RWPE1 (cell line): ENCODE results near the gene RNF166.
A peak's percentile ranks its signal among the peaks of the same experiment; 100 is the strongest.

Experiments
- CTCF ChIA-PET: fragments of 350-600 bp; sonication (Branson Sonifier 250); formaldehyde crosslinking; extraction: SDS; loops from one replicate; lab custom pipeline; 2021; lab: Yijun Ruan, JAX
- POLR2A ChIA-PET: fragments of 400-600 bp; formaldehyde crosslinking; extraction: SDS; loops from one replicate; lab custom pipeline; 2020; ENCODE audit warnings: antibody characterized with exemption; ENCODE audit not compliant: low non-redundant PET; lab: Yijun Ruan, JAX
- DNase-seq: peaks from one replicate; pipeline ENCODE4 v3.0.0; 2012; ENCODE audit warnings: low spot score
- H3K27ac ChIP-seq: fragments of 450-650 bp; 2 replicates; pipeline ENCODE4 v1.5.1; 2017
- TF ChIP-seq, protein P1 (sequence below): fragments of 450-650 bp; conservative IDR thresholded peaks from 2 replicates; pipeline ENCODE4 v1.5.1; 2017; ENCODE audit warnings: low read depth, mild to moderate bottlenecking

Gene RNF166

DNA sequence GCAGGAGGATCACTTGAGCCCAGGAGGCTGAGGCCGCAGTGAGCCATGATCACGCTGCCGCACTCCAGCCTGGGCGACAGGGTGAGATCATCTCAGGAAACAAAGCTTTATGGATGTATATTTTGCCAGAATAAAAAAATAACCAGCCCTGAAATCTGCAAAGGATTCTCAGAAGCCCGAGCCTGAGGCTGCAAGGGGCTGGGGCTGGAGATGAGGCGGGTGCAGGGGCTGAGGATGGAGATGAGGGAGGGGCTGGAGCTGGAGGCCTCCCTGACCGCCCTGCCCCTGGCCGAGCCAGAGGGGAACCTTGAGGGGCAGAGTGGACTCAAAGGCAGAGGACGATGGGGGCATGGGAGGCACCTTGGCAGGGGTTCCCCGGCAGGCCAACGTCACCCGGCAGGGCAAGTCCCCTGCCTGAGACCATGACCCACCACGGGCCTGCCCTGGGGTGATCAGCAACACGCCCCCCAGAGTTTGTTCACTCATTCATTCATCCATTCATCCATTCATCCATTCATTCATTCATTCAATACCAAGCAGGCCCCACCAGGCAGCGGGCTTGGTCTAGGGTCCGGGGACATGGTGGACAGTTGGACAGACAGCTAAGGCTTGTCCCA is 46.3 kb upstream of the RNF166 start:
- DNase-seq: no peak
- ChIA-PET CTCF (no interaction called here), POLR2A (no interaction called here)
- H3K27ac ChIP-seq: peak overlapping the region; percentile 13
- TF ChIP-seq, protein P1, sequence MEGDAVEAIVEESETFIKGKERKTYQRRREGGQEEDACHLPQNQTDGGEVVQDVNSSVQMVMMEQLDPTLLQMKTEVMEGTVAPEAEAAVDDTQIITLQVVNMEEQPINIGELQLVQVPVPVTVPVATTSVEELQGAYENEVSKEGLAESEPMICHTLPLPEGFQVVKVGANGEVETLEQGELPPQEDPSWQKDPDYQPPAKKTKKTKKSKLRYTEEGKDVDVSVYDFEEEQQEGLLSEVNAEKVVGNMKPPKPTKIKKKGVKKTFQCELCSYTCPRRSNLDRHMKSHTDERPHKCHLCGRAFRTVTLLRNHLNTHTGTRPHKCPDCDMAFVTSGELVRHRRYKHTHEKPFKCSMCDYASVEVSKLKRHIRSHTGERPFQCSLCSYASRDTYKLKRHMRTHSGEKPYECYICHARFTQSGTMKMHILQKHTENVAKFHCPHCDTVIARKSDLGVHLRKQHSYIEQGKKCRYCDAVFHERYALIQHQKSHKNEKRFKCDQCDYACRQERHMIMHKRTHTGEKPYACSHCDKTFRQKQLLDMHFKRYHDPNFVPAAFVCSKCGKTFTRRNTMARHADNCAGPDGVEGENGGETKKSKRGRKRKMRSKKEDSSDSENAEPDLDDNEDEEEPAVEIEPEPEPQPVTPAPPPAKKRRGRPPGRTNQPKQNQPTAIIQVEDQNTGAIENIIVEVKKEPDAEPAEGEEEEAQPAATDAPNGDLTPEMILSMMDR: no peak

DNA sequence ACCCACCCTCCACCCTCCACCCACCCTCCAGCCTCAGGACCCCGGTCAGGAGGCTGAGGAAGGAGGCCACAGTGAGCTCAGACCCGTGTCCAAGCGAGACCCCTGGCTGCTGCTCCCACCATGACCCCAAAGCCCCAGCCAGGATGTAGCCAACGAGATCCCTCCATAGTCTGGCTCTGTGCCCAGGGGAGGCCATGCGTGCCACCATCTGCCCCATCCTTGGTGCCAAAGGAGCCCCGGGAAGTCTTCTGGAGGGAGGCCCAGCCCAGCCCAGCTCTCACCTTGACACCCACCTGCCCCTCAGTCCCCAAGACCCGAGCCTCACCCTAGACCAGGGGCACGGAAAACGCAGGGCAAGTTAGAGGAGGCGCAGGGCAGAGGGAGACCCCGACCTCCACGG is 44.6 kb upstream of the RNF166 start:
- H3K27ac ChIP-seq: no peak overlapping the region; the same call in 1 of the 2 replicates
- ChIA-PET CTCF (interaction anchor here (1.5 kb wide), 1 partner anchor 13 kb away, joined by 3 read pairs; no protein-coding TSS in a partner anchor), POLR2A (no interaction called here)
- no peak for DNase-seq
- TF ChIP-seq, protein P1: no peak

DNA sequence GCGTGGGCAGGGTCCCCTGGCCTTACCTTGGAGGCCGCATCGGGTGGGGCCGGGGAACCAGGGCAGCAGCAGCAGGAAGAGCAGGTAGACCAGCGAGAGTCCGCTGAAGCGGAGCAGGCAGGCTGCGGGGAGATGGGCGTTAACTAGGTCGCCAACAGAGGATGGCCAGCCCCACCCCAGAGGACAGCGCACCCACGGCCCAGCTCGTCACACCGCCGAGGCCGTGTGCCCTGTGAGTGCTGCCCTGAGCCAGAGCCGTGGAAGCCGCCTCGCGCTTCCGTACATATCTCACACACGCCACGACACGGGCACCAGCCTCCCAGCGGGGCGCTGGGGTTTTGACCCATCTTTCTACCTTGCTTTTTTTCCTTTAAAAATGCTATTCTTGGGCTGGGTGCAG is 43.1 kb upstream of the RNF166 start:
- DNase-seq: no peak
- no peak overlapping the region for H3K27ac ChIP-seq
- CTCF ChIA-PET: no interaction called here
- TF ChIP-seq, protein P1: no peak
- POLR2A ChIA-PET: no interaction called here

DNA sequence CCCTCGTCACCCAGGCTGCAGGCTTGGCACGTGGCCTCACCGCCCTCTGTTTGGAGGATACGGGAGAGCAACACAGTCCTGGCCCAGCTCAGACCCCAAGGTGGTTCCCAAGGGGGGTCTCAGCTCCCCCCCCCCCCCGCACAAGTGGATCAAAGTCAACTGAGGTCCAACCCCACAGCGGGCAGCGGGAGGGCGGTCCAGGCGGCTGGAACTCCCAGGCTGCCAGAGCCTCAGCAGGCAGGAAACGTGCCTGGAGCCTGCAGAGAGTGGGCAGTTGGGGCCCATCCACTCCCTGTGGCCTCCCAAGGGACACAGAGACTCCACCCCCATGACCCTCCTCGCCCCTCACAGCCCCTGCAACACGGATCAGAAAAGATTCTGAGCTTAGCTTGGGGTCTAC is 42.2 kb upstream of the RNF166 start:
- TF ChIP-seq, protein P1: no peak
- POLR2A ChIA-PET: no interaction called here
- CTCF ChIA-PET: interaction anchor here (0.7 to 2.1 kb wide), 3 partner anchors 10 to 1731 kb away, joined by 3 to 13 read pairs (median 10); no protein-coding TSS in a partner anchor

DNA sequence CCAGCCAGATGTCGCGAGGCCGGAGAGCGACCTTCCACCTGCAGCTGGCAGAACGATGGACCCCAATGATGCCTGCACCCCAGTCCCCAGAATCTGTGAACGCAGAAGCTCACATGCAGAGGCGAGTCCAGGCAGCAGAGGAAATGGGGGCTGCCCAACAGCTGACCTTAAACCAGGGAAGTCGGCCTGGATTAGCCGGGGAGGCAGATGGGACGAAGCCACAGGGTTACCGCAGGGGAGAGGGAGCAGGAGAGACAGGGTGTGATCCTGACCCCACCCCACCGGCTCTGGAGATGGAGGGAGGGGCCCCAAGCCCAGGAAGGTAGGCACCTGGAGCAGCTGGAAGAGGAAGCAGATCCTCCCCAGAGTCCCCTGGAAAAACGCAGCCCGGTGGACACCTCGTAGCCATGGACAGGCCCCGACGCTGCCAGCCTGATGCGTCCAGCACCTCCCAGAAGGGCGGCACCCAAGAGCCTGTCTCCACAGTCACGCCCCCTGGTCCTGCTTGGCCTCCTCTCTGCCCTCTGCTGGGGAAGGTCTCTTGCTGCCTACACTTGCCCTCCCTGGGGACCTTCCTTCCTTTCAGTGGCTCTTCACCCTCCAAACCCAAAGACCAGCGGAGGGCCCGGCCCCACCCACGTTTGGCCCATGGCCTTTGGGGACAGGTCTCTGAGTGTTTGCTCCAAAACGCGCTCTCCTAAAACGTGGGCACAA is 41.5 kb upstream of the RNF166 start:
- CTCF ChIA-PET: interaction anchor here (0.5 to 2.1 kb wide), 7 partner anchors 10 to 1731 kb away, joined by 3 to 13 read pairs (median 3); no protein-coding TSS in a partner anchor

More for the DNA sequence above, 42.2 kb upstream of the RNF166 start:
- DNase-seq: no peak
- peak overlapping the region; percentile 46; the same call in 1 of the 2 replicates for H3K27ac ChIP-seq

DNA sequence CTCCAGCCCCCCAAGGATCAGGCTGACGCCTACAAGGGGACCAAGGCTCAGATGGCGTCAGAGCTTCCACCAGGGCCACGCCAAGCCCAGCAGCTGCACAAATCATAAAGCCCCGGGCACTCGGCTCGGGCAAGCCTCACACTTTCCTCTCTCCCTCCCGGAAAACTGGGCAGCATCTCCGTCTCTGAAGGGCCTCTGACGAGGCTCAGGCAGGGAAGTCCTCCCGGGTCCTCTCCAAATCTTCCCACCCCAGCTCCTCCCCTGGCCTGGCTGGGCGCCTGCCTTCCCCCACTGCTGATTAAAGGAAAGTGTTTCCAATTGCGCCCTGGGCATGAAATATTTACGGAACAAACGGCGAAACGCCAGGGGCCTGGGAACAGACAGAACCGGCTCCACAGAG is 40.3 kb upstream of the RNF166 start:
- CTCF ChIA-PET: interaction anchor here (1.0 to 2.0 kb wide), 3 partner anchors 9 to 11 kb away, joined by 3 to 6 read pairs (median 6); no protein-coding TSS in a partner anchor
- TF ChIP-seq, protein P1: no peak
- DNase-seq: no peak
- POLR2A ChIA-PET: interaction anchor here (0.6 kb wide), 1 partner anchor 12 kb away, joined by 3 read pairs; no protein-coding TSS in a partner anchor
- H3K27ac ChIP-seq: peak overlapping the region; percentile 46

More for the DNA sequence above, 41.5 kb upstream of the RNF166 start:
- POLR2A ChIA-PET: no interaction called here
- TF ChIP-seq, protein P1: 0 out of 2 replicates have a peak, but pooled peaks have one; percentile 9
- peak; percentile 38 for DNase-seq
- peak overlapping the region; percentile 46 for H3K27ac ChIP-seq
